Activated CD8-positive, alpha-beta T cell treated with anti-CD3 and anti-CD28 coated beads, Interleukin-2, amount 10 ng/mL, durations not matched to agents 7 days and 5 days (primary cell): Measurements from ENCODE around the gene MRPS9. TPM values are rescaled to one million over a fixed set of nuclear protein-coding genes. Genes with fewer than 3 reads are reported as not detected.

Experiments
- ATAC-seq: fragments of 150-1000 bp; cut with Tn5 transposase; one replicate; pipeline ENCODE4 v1.10.0; 2021; ENCODE audit warnings: moderate library complexity
- CTCF ChIA-PET: fragments of 350-600 bp; sonication (Branson Sonifier 250); formaldehyde crosslinking; loops from one replicate; lab custom pipeline; 2021; ENCODE audit warnings: antibody characterized with exemption; lab: Charles Lee
- POLR2A ChIA-PET: fragments of 350-600 bp; sonication (Branson Sonifier 250); formaldehyde crosslinking; loops from one replicate; lab custom pipeline; 2021; ENCODE audit warnings: antibody characterized with exemption; lab: Charles Lee
- DNase-seq: peaks from one replicate; pipeline ENCODE4 v3.0.0-alpha.2; 2020
- H3K27ac Mint-ChIP-seq: one replicate; pipeline ENCODE4 v1.8.0; 2021; ENCODE audit warnings: mild to moderate bottlenecking, mixed read lengths
- H3K27me3 Mint-ChIP-seq: one replicate; pipeline ENCODE4 v1.8.0; 2021; ENCODE audit warnings: low read depth, mixed read lengths
- H3K36me3 Mint-ChIP-seq: one replicate; pipeline ENCODE4 v1.8.0; 2021; ENCODE audit warnings: low read depth, mixed read lengths
- H3K4me1 Mint-ChIP-seq: one replicate; pipeline ENCODE4 v1.8.0; 2021; ENCODE audit warnings: low read depth, mixed read lengths
- H3K4me3 Mint-ChIP-seq: one replicate; pipeline ENCODE4 v1.8.0; 2021; ENCODE audit warnings: mild to moderate bottlenecking, mixed read lengths
- H3K9me3 Mint-ChIP-seq: one replicate; pipeline ENCODE4 v1.8.0; 2022; ENCODE audit warnings: mixed read lengths; ENCODE audit not compliant: insufficient read depth
- total RNA-seq, 2 experiments: library from RNA; stranded (reverse); gene quantifications; one replicate each; pipeline ENCODE4 v1.2.3, GENCODE V29; 2021

The MRPS9 gene
- total RNA-seq, 2 experiments from 2014 or later: 24.9 to 25.2 TPM

GRCh38 chr2:105104208-105104731 lies 66.4 kb downstream of the MRPS9 start:
- Mint-ChIP-seq H3K36me3 (peaks cover 8% of the 10 kb centered on the region), H3K4me1 (no peaks in the 10 kb centered on the region), H3K9me3 (no peaks in the 10 kb centered on the region), H3K4me3 (no peak overlapping the region), H3K27ac (no peak overlapping the region), H3K27me3 (no peaks in the 10 kb centered on the region)
- CTCF ChIA-PET: interaction anchor here (0.8 to 3.4 kb wide), 2 partner anchors 11 to 132 kb away, joined by 3 to 20 read pairs; no protein-coding TSS in a partner anchor
- ATAC-seq: no peak
- DNase-seq: no peak
- POLR2A ChIA-PET: no interaction called here

GRCh38 chr2:105110295-105110829 lies 72.5 kb downstream of the MRPS9 start:
- ChIA-PET POLR2A (no interaction called here), CTCF (interaction anchor here (1.5 kb wide), 1 partner anchor 127 kb away, joined by 4 read pairs; no protein-coding TSS in a partner anchor)
- H3K4me1 Mint-ChIP-seq: no peaks in the 10 kb centered on the region
- no peaks in the 10 kb centered on the region for H3K9me3 Mint-ChIP-seq
- no peak overlapping the region for H3K4me3 Mint-ChIP-seq
- no peaks in the 10 kb centered on the region for H3K27me3 Mint-ChIP-seq
- DNase-seq (no peak), ATAC-seq (no peak)
- H3K36me3 Mint-ChIP-seq: no peaks in the 10 kb centered on the region
- no peak overlapping the region for H3K27ac Mint-ChIP-seq

DNA sequence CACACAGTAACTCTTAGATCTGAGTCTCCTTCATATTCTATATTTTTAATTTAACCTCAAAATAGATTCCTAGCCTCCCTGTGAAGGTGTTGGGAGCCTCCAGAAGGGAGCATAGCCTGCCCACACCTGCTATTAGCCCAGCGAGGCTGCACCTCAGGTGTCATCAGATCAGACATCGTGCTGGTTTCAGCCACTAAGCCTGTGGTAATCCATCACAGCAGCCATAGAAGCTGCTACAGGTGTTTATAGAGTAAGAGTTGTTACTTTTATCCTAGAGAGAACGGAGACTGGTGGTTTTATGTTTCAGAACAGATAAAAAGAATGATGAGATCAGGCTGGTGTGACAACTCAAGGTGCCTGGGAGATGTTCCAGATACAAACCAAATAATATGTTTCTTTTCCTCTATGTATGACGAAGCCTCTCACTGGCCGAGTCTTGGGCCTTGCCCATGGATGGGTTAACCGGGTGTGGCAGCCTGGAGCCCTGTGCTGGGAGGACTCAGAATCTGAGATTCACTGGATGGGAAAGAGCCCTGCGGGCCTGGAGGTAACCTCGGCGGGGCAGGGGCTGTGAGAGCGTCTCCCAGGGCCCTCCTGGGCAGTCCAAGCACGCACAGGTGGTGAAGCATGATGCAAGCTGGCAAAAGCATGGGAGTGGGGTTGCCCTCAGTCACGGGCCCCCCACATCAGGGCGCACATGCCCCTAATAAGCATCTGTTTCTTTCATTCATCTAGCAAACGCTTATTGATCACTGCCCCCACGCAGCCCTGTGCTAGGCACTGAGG lies 73.7 kb downstream of the MRPS9 start:
- DNase-seq (no peak), ATAC-seq (no peak)
- Mint-ChIP-seq H3K4me3 (no peak overlapping the region), H3K9me3 (no peaks in the 10 kb centered on the region), H3K27ac (no peak overlapping the region), H3K36me3 (no peaks in the 10 kb centered on the region), H3K27me3 (no peaks in the 10 kb centered on the region), H3K4me1 (no peaks in the 10 kb centered on the region)
- CTCF ChIA-PET: interaction anchor here (1.5 kb wide), 1 partner anchor 126 kb away, joined by 4 read pairs; no protein-coding TSS in a partner anchor
- POLR2A ChIA-PET: no interaction called here

DNA sequence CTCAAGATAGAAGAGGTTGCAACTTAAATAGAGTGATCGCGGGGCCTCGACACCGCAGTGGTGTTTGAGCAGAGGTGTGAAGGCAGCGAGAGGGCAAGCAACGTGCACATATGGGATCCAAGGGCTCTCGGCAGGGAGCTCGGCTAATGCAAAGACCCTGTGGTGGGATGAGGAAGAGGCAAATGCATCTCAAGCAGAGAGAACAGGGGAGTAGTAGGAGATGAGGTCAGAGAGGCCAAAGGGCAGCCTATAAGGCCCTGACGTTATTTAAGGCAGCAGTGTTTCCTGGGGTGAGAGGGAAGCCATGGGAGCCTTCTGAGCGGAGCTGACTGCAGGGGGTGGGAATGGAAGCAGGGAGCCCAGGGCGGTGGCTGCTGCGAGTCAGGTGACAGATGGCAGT lies 74.5 kb downstream of the MRPS9 start:
- Mint-ChIP-seq H3K4me3 (no peak overlapping the region), H3K27ac (no peak overlapping the region), H3K27me3 (no peaks in the 10 kb centered on the region), H3K36me3 (no peaks in the 10 kb centered on the region), H3K4me1 (no peaks in the 10 kb centered on the region), H3K9me3 (no peaks in the 10 kb centered on the region)
- ChIA-PET CTCF (interaction anchor here (6.5 kb wide), 1 partner anchor 125 kb away, joined by 183 read pairs; the partner anchor contains the start of gene GPR45), POLR2A (no interaction called here)
- no peak for ATAC-seq
- no peak for DNase-seq

DNA sequence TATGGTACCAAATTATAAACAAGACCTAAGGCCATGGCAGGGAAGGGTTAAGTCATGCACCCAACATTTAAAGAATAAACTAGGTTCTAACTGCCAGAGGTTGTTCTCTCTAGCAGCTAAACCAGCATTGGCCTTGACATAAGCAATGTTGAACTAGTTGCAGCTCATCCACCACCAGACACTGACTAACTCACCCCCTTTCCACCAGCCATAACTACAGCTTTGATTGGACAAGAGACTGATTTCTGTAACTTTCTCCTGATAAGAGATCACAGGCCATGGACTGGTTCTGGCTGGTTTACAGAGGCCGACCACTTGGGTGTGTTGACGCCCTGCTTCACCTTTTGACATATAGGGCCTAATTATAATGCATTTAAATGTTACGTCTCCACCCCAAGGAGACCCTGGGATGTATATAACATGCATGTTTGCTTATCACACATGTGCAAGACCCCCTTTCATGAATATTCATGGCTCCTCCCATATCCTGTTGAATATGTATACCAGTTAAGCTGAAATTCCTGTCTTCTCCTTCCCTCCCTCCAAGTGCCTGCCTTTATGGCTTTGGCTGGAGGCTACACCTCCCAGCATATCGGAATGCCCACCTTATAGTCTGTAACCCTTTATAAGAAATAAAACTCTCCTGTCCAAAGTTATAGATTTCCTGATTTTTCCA lies 75.9 kb downstream of the MRPS9 start:
- POLR2A ChIA-PET: no interaction called here
- H3K4me3 Mint-ChIP-seq: no peak overlapping the region
- no peaks in the 10 kb centered on the region for H3K36me3 Mint-ChIP-seq
- ATAC-seq: no peak
- CTCF ChIA-PET: interaction anchor here (0.8 to 6.5 kb wide), 17 partner anchors 9 to 186 kb away, joined by 3 to 183 read pairs (median 5); partner anchors contain the start of gene GPR45
- no peaks in the 10 kb centered on the region for H3K27me3 Mint-ChIP-seq
- no peaks in the 10 kb centered on the region for H3K9me3 Mint-ChIP-seq
- H3K27ac Mint-ChIP-seq: no peak overlapping the region
- no peaks in the 10 kb centered on the region for H3K4me1 Mint-ChIP-seq
- no peak for DNase-seq

- ATAC-seq (no peak), DNase-seq (no peak)
- Mint-ChIP-seq H3K27me3 (no peaks in the 10 kb centered on the region), H3K36me3 (no peaks in the 10 kb centered on the region), H3K9me3 (no peaks in the 10 kb centered on the region), H3K4me1 (no peaks in the 10 kb centered on the region), H3K27ac (no peak overlapping the region), H3K4me3 (no peak overlapping the region)
- POLR2A ChIA-PET: no interaction called here
- CTCF ChIA-PET: interaction anchor here (0.8 to 6.5 kb wide), 20 partner anchors 10 to 185 kb away, joined by 3 to 183 read pairs (median 5); partner anchors contain the start of gene GPR45
Observed at GRCh38 chr2:105114551-105114950, 76.7 kb downstream of the MRPS9 start.

DNA sequence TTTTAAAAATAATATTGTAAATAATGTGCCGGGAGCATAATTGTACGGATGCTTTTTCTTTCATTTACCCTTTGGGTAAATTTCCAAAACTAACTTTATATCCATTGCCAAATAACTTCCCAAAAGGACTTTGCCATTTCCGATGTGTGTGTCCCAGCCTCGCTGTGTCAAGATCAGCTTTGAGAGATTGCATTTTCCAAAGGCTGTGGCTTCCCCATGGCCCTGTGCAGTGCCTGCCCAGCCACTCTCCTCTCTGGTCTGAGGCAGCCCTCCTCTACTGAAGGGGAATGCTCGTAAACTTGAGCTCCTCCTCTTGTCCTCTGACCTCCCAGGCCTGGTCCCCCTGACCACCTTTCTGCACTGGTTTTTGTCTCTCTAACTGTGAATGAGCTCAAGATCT lies 78.5 kb downstream of the MRPS9 start:
- Mint-ChIP-seq H3K27me3 (no peaks in the 10 kb centered on the region), H3K9me3 (no peaks in the 10 kb centered on the region), H3K27ac (no peak overlapping the region), H3K36me3 (no peaks in the 10 kb centered on the region), H3K4me3 (no peak overlapping the region), H3K4me1 (no peaks in the 10 kb centered on the region)
- ATAC-seq (no peak), DNase-seq (no peak)
- ChIA-PET CTCF (interaction anchor here (0.6 to 6.5 kb wide), 13 partner anchors 8 to 178 kb away, joined by 3 to 183 read pairs (median 5); partner anchors contain the start of gene GPR45), POLR2A (interaction anchor here (0.6 to 0.8 kb wide), 2 partner anchors 21 to 60 kb away, joined by 3 read pairs; no protein-coding TSS in a partner anchor)

DNA sequence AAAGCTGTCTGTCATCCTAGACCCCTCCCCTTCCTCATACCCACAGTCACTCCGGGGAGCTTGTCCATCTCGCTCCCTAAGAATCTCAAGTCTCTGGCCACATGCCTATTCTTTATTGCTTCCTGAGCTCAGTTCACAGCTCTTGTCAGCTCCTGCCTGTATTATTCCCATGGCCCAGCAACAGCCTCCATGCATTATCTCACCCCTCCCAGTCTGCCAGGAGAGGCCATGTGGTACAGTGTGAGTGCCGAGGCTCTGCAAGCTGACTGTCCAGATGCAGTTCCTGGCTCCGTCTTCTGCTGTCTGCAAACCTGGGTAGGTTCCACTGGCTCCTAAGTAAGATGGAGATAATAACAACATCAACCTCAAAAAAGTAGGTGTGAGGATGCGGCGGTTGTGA lies 79.7 kb downstream of the MRPS9 start:
- POLR2A ChIA-PET: no interaction called here
- no peaks in the 10 kb centered on the region for H3K9me3 Mint-ChIP-seq
- H3K4me1 Mint-ChIP-seq: no peaks in the 10 kb centered on the region
- ATAC-seq (no peak), DNase-seq (no peak)
- CTCF ChIA-PET: interaction anchor here (6.5 kb wide), 1 partner anchor 119 kb away, joined by 183 read pairs; the partner anchor contains the start of gene GPR45
- no peak overlapping the region for H3K4me3 Mint-ChIP-seq
- H3K27me3 Mint-ChIP-seq: no peaks in the 10 kb centered on the region
- no peak overlapping the region for H3K27ac Mint-ChIP-seq
- H3K36me3 Mint-ChIP-seq: no peaks in the 10 kb centered on the region

DNA sequence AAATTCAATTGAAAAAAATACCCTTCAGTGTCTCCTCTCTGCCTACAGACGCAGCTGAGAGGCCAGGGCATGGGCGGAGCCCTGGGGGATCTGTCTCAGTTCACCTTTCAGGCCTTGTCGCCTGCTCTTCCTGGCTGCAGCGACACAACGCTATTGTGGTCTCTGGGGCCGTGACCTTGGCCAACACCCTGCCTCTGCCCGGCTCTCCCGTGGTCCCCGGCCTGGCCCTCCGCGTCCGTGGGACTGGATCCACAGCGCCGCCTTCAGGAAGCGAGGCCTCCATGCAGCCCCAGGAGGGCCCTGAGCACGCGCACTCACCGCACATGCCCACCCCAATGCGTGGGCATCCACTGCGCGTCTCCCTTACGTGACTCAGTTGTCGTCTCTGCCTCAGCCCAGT lies 81.1 kb downstream of the MRPS9 start:
- no peaks in the 10 kb centered on the region for H3K4me1 Mint-ChIP-seq
- H3K27me3 Mint-ChIP-seq: no peaks in the 10 kb centered on the region
- ATAC-seq: no peak
- no peak for DNase-seq
- no peak overlapping the region for H3K27ac Mint-ChIP-seq
- CTCF ChIA-PET: interaction anchor here (6.5 kb wide), 1 partner anchor 118 kb away, joined by 183 read pairs; the partner anchor contains the start of gene GPR45
- no peaks in the 10 kb centered on the region for H3K36me3 Mint-ChIP-seq
- H3K9me3 Mint-ChIP-seq: no peaks in the 10 kb centered on the region
- H3K4me3 Mint-ChIP-seq: no peak overlapping the region
- POLR2A ChIA-PET: no interaction called here

- Mint-ChIP-seq H3K27ac (no peak overlapping the region), H3K4me3 (no peak overlapping the region), H3K4me1 (no peaks in the 10 kb centered on the region), H3K36me3 (no peaks in the 10 kb centered on the region), H3K9me3 (no peaks in the 10 kb centered on the region), H3K27me3 (no peaks in the 10 kb centered on the region)
- ChIA-PET POLR2A (no interaction called here), CTCF (no interaction called here)
- no peak for DNase-seq
- no peak for ATAC-seq
Observed at GRCh38 chr2:105121434-105121833, 83.6 kb downstream of the MRPS9 start.

DNA sequence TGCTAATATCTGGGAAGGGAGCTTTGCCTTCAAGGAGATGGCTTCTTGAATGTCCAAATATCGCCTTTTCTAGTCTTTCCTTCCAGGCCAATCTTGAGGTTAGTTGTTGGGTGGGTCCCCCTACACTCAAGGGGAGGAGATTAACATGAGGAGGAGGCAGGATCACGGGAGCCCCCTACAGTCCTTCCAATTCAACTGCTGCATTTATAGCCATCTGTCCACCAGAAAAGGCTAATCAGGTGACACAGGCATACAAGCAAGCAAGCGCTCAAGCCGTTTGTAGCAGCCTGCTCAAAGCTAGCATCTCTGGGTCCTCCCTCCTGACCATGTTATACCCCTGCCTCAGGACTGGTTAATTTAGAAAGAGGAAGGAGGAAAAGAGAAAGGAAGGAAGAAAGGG lies 87.6 kb downstream of the MRPS9 start:
- Mint-ChIP-seq H3K27ac (no peak overlapping the region), H3K27me3 (no peaks in the 10 kb centered on the region), H3K36me3 (no peaks in the 10 kb centered on the region), H3K4me3 (no peak overlapping the region), H3K9me3 (no peaks in the 10 kb centered on the region), H3K4me1 (no peaks in the 10 kb centered on the region)
- CTCF ChIA-PET: interaction anchor here (2.4 kb wide), 1 partner anchor 10 kb away, joined by 8 read pairs; no protein-coding TSS in a partner anchor
- ATAC-seq: no peak
- DNase-seq: no peak
- POLR2A ChIA-PET: no interaction called here
